HUDEP-2 (cell line): ENCODE measurements around the gene EP300.
A peak's percentile ranks its signal among the peaks of the same experiment; 100 is the strongest.
"Not testable (repeated sequence)": the region's sequence is repeated elsewhere in the genome, so short reads cannot be mapped to it uniquely, and the experiment has no call there.

Source experiments
- DNase-seq, 76 experiments: peaks; one replicate each; lab custom pipeline; 2025; ENCODE audit not compliant: unreplicated experiment in 76 of 76; lab: John Stamatoyannopoulos, UW

The EP300 gene

GRCh38 chr22:41092023-41092817, at the start of gene EP300:
TSS of gene EP300 (plus strand) at chr22:41092592. CDS start at chr22:41093005, 413 bp downstream.
- peak in 68 of 76 experiments; percentile 16 to 82 (median 65) for DNase-seq

GRCh38 chr22:41043722-41044121, 48.7 kb upstream of the EP300 start:
- DNase-seq = no peak

GRCh38 chr22:41045575-41045974, 46.8 kb upstream of the EP300 start:
- DNase-seq = not testable (repeated sequence)

GRCh38 chr22:41047801-41048211, 44.6 kb upstream of the EP300 start:
- no peak for DNase-seq

- not testable (repeated sequence) for DNase-seq
Measured at GRCh38 chr22:41048345-41048744, 44.0 kb upstream of the EP300 start.

- DNase-seq = no peak
Measured at GRCh38 chr22:41048791-41049717, 43.3 kb upstream of the EP300 start.

- not testable (repeated sequence) for DNase-seq
Measured at GRCh38 chr22:41049795-41050194, 42.6 kb upstream of the EP300 start.

- no peak for DNase-seq
Measured at GRCh38 chr22:41050883-41051282, 41.5 kb upstream of the EP300 start.

- DNase-seq = no peak
Measured at GRCh38 chr22:41052661-41053490, 39.5 kb upstream of the EP300 start.

- DNase-seq = no peak
Measured at GRCh38 chr22:41057076-41057475, 35.3 kb upstream of the EP300 start.

- DNase-seq = no peak
Measured at GRCh38 chr22:41062146-41062545, 30.2 kb upstream of the EP300 start.

- DNase-seq = not testable (repeated sequence)
Measured at GRCh38 chr22:41064326-41064725, 28.1 kb upstream of the EP300 start.

GRCh38 chr22:41066341-41066740, 26.1 kb upstream of the EP300 start:
- not testable (repeated sequence) for DNase-seq

GRCh38 chr22:41067968-41068367, 24.4 kb upstream of the EP300 start:
- DNase-seq = not testable (repeated sequence)

GRCh38 chr22:41070665-41071331, 21.6 kb upstream of the EP300 start:
- DNase-seq = no peak

- DNase-seq = no peak
Measured at GRCh38 chr22:41074061-41074460, 18.3 kb upstream of the EP300 start.

- DNase-seq = no peak
Measured at GRCh38 chr22:41074466-41074865, 17.9 kb upstream of the EP300 start.

- DNase-seq = no peak
Measured at GRCh38 chr22:41074941-41075710, 17.3 kb upstream of the EP300 start.

GRCh38 chr22:41075946-41076345, 16.4 kb upstream of the EP300 start:
- no peak for DNase-seq
